ENCODE measurements around the gene CCDC68.
"Not testable (repeated sequence)": the region's sequence is repeated elsewhere in the genome, so short reads cannot be mapped to it uniquely, and the experiment has no call there.

Gene CCDC68

DNA sequence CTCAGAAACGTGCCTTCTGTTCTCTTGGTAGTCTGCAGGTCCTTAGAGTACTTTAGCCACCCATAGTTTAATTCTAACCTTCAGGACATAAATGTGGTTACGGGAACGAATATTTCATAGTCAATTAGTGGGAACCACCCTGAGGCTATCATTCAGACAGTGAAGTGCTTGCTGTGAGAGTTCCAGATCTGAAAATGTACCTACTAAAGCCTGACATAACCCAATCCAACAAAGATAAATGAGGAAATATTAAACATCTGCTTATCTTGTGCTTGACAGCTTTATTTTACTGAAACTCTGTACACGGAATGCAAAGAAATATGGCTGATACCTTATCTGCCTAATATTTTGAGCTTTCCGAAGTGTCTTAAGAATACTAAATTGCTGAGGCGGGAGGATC lies 88.0 kb downstream of the CCDC68 start:
- no peak for DNase-seq

GRCh38 chr18:54867131-54867530 lies 92.1 kb downstream of the CCDC68 start:
- DNase-seq = no peak

GRCh38 chr18:54860941-54861340 lies 98.3 kb downstream of the CCDC68 start:
- no peak for DNase-seq

GRCh38 chr18:54859667-54860421 lies 99.4 kb downstream of the CCDC68 start:
- DNase-seq = no peak

GRCh38 chr18:54857499-54857898 lies 101.8 kb downstream of the CCDC68 start:
- DNase-seq = no peak

- DNase-seq = no peak
Measured at GRCh38 chr18:54856105-54856646, 103.1 kb downstream of the CCDC68 start.

DNA sequence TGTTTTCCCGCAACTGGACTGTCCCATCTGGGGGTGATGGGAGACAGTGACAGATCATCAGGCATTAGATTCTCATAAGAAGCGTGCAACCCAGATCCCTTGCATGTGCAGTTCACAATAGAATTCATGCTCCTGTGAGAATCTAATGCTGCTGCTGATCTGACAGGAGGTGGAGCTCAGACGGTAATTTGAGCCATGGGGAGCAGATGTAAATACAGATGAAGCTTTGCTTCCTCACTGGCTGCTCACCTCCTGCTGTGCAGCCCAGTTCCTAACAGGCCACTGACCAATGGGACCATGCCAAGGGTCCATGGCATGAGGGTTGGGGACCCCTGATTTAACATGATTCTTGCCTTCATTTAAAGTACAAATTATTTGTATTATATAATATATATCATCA lies 104.2 kb downstream of the CCDC68 start:
- DNase-seq = not testable (repeated sequence)

GRCh38 chr18:54852780-54853675 lies 106.2 kb downstream of the CCDC68 start:
- DNase-seq = no peak

All from NCI-H510A (cell line).